Osteocyte (in vitro differentiated cells): Measurements from ENCODE around the gene CTXN3. TPM values are rescaled to one million over a fixed set of nuclear protein-coding genes. Genes with fewer than 3 reads are reported as not detected.

Source experiments
- DNase-seq: peaks from one replicate; pipeline ENCODE4 v3.0.0; 2021; ENCODE audit warnings: mixed read lengths; ENCODE audit not compliant: unreplicated experiment; ENCODE audit errors: extremely low spot score
- H3K27ac Mint-ChIP-seq: one replicate; pipeline ENCODE4 v1.8.0; 2021; ENCODE audit warnings: mild to moderate bottlenecking, mixed read lengths; ENCODE audit not compliant: unreplicated experiment
- H3K27me3 Mint-ChIP-seq: one replicate; pipeline ENCODE4 v1.8.0; 2021; ENCODE audit warnings: mixed read lengths; ENCODE audit not compliant: unreplicated experiment
- H3K36me3 Mint-ChIP-seq: one replicate; pipeline ENCODE4 v1.8.0; 2021; ENCODE audit warnings: mixed read lengths; ENCODE audit not compliant: unreplicated experiment
- H3K4me1 Mint-ChIP-seq: one replicate; pipeline ENCODE4 v1.8.0; 2021; ENCODE audit warnings: mixed read lengths; ENCODE audit not compliant: unreplicated experiment
- H3K4me3 Mint-ChIP-seq: one replicate; pipeline ENCODE4 v1.8.0; 2021; ENCODE audit warnings: mild to moderate bottlenecking, moderate library complexity, mixed read lengths; ENCODE audit not compliant: unreplicated experiment
- H3K9me3 Mint-ChIP-seq: one replicate; pipeline ENCODE4 v1.8.0; 2021; ENCODE audit warnings: mixed read lengths; ENCODE audit not compliant: unreplicated experiment
- total RNA-seq: library from RNA; stranded (reverse); gene quantifications from 2 replicates; pipeline ENCODE4 v1.2.1, GENCODE V29; 2021
- TF ChIP-seq, protein P1 (sequence below): fragments of 200-600 bp; sonication (generic); IDR thresholded peaks from 2 replicates; pipeline ENCODE4 v1.5.0; 2021; ENCODE audit warnings: antibody characterized with exemption, mild to moderate bottlenecking, moderate library complexity

The CTXN3 gene
- total RNA-seq, 1 donor from 2014 or later = not detected

DNA sequence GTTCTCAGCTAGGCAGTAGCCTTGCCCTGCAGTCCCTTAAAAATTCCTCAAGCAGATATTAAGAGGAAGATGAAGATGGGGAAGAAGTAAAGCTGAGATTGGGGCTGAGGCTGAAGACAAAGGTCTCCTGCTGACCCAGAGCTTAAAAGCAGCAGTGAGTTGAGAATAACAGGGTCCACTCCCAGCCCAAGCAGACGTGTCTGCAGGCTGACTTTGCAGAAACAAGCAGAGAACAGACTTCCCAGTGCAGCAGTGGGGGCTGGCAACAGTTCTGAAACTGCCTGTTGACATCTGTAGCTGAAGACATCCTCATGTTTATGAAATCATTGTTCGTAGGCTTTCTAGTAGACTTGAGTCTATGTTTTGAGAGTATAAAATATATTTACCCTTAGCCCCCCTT is 1.1 kb downstream of the CTXN3 start:
- no peak overlapping the region for H3K27ac Mint-ChIP-seq
- no peak for DNase-seq
- H3K27me3 Mint-ChIP-seq = peaks cover 36% of the 10 kb centered on the region
- H3K36me3 Mint-ChIP-seq = peaks cover 1% of the 10 kb centered on the region
- TF ChIP-seq, protein P1, sequence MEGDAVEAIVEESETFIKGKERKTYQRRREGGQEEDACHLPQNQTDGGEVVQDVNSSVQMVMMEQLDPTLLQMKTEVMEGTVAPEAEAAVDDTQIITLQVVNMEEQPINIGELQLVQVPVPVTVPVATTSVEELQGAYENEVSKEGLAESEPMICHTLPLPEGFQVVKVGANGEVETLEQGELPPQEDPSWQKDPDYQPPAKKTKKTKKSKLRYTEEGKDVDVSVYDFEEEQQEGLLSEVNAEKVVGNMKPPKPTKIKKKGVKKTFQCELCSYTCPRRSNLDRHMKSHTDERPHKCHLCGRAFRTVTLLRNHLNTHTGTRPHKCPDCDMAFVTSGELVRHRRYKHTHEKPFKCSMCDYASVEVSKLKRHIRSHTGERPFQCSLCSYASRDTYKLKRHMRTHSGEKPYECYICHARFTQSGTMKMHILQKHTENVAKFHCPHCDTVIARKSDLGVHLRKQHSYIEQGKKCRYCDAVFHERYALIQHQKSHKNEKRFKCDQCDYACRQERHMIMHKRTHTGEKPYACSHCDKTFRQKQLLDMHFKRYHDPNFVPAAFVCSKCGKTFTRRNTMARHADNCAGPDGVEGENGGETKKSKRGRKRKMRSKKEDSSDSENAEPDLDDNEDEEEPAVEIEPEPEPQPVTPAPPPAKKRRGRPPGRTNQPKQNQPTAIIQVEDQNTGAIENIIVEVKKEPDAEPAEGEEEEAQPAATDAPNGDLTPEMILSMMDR = no peak
- H3K4me1 Mint-ChIP-seq = peaks cover 3% of the 10 kb centered on the region
- no peaks in the 10 kb centered on the region for H3K9me3 Mint-ChIP-seq
- H3K4me3 Mint-ChIP-seq = no peak overlapping the region

DNA sequence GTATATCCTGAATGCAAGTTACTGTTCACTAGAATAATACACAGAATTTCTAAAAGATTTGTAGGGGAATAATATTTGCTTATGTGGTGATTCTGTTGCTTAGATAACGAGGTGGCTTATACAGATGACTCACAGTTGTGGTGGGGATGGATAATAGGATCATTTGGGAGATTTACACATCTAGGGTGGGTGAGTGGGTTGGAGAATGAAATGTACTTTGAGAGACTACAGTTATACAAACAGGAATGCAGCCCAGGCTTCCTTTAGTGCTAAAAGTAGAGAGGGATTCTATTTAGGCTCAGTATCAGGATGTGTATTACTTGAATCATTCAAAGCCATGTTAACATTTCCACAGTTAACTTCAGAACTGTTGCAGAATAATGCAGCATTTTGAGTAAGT is 1.8 kb downstream of the CTXN3 start:
- Mint-ChIP-seq H3K4me1 (peaks cover 3% of the 10 kb centered on the region), H3K36me3 (peaks cover 1% of the 10 kb centered on the region), H3K4me3 (no peak overlapping the region), H3K27me3 (peaks cover 36% of the 10 kb centered on the region), H3K9me3 (no peaks in the 10 kb centered on the region), H3K27ac (no peak overlapping the region)
- DNase-seq = no peak
- TF ChIP-seq, protein P1 = no peak

DNA sequence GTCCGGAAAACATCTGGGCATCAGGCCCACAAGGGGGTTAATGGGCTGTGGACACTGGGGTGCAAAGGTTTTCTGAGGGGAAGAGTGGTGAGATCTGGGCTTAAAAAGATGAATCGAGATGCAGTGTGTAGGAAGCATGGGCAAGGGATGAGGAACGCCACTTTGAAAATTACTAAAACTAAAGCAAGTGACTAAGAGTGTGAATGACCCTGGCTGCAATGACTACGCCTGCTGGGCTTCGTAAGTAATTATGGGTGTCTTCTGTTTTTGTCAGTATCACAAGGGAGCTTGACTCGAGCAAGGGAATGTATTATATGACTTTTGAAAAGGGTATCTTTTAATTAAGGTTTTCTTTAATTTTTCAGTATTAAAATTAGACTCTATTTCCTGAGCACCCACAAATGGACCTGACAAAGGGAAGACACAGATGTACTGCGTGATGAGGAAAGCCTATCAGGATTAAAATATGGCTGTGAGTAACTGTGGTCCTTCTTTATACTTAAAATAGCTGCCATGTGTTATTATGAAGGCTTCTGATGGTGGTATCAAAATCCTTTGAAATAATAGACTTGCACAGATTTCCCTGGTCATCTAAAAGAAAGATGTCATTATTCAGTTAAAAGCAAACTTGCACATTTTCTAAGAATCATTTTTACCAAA is 4.2 kb downstream of the CTXN3 start:
- peaks cover 3% of the 10 kb centered on the region for H3K4me1 Mint-ChIP-seq
- H3K9me3 Mint-ChIP-seq = no peaks in the 10 kb centered on the region
- TF ChIP-seq, protein P1 = no peak
- H3K4me3 Mint-ChIP-seq = no peak overlapping the region
- peaks cover 30% of the 10 kb centered on the region for H3K27me3 Mint-ChIP-seq
- peaks cover 1% of the 10 kb centered on the region for H3K36me3 Mint-ChIP-seq
- DNase-seq = no peak
- no peak overlapping the region for H3K27ac Mint-ChIP-seq

DNA sequence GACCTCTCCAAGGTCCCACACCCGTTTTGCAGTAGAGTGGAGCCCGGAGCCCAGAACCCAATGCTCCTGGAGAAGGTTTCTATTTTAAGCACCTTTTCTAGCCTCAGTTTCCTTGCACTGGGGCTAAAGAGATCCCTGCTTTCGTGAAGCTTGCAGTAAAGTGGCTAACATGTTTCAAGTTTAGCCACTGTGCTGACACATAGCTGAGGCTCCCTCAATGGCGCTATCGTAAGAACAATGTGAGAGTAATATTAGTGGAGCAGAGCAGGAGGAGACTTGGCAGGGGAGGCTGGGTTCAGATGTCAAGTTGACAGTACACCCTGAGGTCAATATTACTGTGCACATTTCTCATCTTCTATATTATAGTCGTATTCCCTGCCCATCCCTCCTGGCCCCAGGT is 7.9 kb downstream of the CTXN3 start:
- TF ChIP-seq, protein P1 = no peak
- no peak for DNase-seq
- Mint-ChIP-seq H3K9me3 (no peaks in the 10 kb centered on the region), H3K36me3 (peaks cover 1% of the 10 kb centered on the region), H3K27me3 (peaks cover 28% of the 10 kb centered on the region), H3K27ac (no peak overlapping the region), H3K4me3 (no peak overlapping the region), H3K4me1 (peaks cover 7% of the 10 kb centered on the region)

DNA sequence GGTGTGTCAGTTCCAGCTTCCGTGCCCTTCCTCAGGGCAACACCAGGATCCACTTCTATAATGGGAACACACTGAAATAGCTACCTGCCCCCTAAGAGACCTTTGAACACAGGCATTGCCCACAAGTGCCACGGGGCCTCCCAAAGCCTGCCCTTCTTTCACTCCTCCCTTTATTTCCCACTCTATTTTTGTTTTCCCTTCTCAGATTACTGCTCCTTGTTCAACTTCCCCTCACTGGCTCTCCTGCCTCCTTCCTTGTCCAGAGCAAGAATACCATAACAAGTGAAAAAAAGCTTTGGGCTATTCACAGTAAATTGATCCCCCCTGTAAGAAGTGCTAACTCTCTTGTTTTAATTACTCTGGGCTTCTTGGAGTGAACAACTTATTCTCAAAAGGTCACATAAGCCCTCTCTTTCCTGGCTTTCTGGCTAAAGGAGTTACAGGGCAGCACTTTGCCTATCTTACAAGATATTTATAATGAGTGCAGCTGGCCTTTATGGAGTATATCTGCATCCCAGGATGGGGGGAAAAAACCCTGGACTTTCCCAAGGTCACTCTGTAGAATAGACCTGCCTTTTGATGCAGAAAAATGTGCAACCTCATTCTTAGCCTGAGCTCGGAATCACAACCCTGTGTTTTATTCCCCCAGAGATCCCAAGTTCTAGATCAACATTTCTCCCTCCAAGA is 11.3 kb downstream of the CTXN3 start:
- Mint-ChIP-seq H3K9me3 (no peaks in the 10 kb centered on the region), H3K27ac (no peak overlapping the region), H3K4me1 (peaks cover 7% of the 10 kb centered on the region), H3K27me3 (peaks cover 3% of the 10 kb centered on the region), H3K36me3 (no peaks in the 10 kb centered on the region), H3K4me3 (no peak overlapping the region)
- TF ChIP-seq, protein P1 = no peak
- no peak for DNase-seq
